Mucosa of descending colon (tissue), 3 donors: ENCODE data around the gene APP. TPM values are rescaled to one million over a fixed set of nuclear protein-coding genes. Genes with fewer than 3 reads are reported as not detected.
A peak's percentile ranks its signal among the peaks of the same experiment; 100 is the strongest.

Experiments used
- ATAC-seq: fragments of 200-7000 bp; cut with Tn5 transposase; one replicate; pipeline ENCODE4 v1.9.1; 2020; ENCODE audit warnings: mild to moderate bottlenecking, moderate library complexity
- DNase-seq, 3 donors: peaks; one replicate each; pipeline ENCODE4 v3.0.0-alpha.2; 2020
- H3K36me3 ChIP-seq: fragments of 200-600 bp; one replicate; pipeline ENCODE4 v1.8.0; 2021; ENCODE audit warnings: low read depth, mild to moderate bottlenecking
- H3K4me1 ChIP-seq: fragments of 200-600 bp; one replicate; pipeline ENCODE4 v1.8.0; 2021; ENCODE audit warnings: low read depth, mild to moderate bottlenecking
- H3K4me3 ChIP-seq: fragments of 200-600 bp; one replicate; pipeline ENCODE4 v1.8.0; 2021; ENCODE audit warnings: mild to moderate bottlenecking
- H3K9me3 ChIP-seq: fragments of 200-600 bp; one replicate; pipeline ENCODE4 v1.8.0; 2021; ENCODE audit warnings: mild to moderate bottlenecking
- CTCF ChIP-seq: fragments of 200-600 bp; IDR thresholded peaks from one replicate; pipeline ENCODE4 v1.8.0; 2022; ENCODE audit warnings: antibody characterized with exemption, mild to moderate bottlenecking
- intact Hi-C, 2 donors: fragments of 100-400 bp; cut with DNase I in 1 of 2; cut with micrococcal nuclease in 1 of 2; formaldehyde crosslinking; loops; one replicate each; pipeline versions ENCODE4 v1.11.0 to v1.11.1; 2022; cut with DNase I, micrococcal nuclease
- total RNA-seq, 3 donors: library from RNA; stranded (reverse); fragmentation: NEBNext Ultra II Directional in 2 of 3; extraction: Animal tissue kit (Norgen Biotek cat#: 25700) in 2 of 3; gene quantifications; one replicate each; pipeline versions ENCODE4 v1.2.1 to v1.2.4, GENCODE V29; 2021 to 2023
- donor health status: DM: no; HTN: no; CAD: no; lungs with moderate emphysema.
- donor health status: DM: no; HTN: no; CAD: no.
- donor health status: DM: no; HTN: yes; CAD: no.

The APP gene
- total RNA-seq, 3 donors from 2014 or later = 573 to 666 (median 579) TPM

- Histone ChIP-seq H3K36me3 (no peaks in the 10 kb centered on the region), H3K9me3 (no peaks in the 10 kb centered on the region), H3K4me1 (peaks cover 3% of the 10 kb centered on the region), H3K4me3 (no peak overlapping the region)
- DNase-seq = no peak
- intact Hi-C loops = no loop called here
- ATAC-seq = no peak
- no peak for TF ChIP-seq CTCF
Measured at GRCh38 chr21:26117324-26117971, 53.1 kb downstream of the APP start.

- Histone ChIP-seq H3K4me1 (peaks cover 3% of the 10 kb centered on the region), H3K9me3 (no peaks in the 10 kb centered on the region), H3K4me3 (no peak overlapping the region), H3K36me3 (no peaks in the 10 kb centered on the region)
- ATAC-seq (no peak), DNase-seq (no peak)
- intact Hi-C loops = no loop called here
- TF ChIP-seq CTCF = no peak
Measured at GRCh38 chr21:26116456-26117011, 54.0 kb downstream of the APP start.

- intact Hi-C loops = no loop called here
Measured at GRCh38 chr21:26115899-26116298, 54.7 kb downstream of the APP start.

GRCh38 chr21:26115305-26115704 lies 55.3 kb downstream of the APP start:
- DNase-seq = peak in 1 of 3 donors; percentile 25
- ATAC-seq = peak; percentile 48
- H3K4me1 ChIP-seq = peaks cover 3% of the 10 kb centered on the region
- no peak overlapping the region for H3K4me3 ChIP-seq
- no peaks in the 10 kb centered on the region for H3K9me3 ChIP-seq
- TF ChIP-seq CTCF = no peak
- intact Hi-C loops = no loop called here
- no peaks in the 10 kb centered on the region for H3K36me3 ChIP-seq

More at GRCh38 chr21:26115899-26116298, 54.7 kb downstream of the APP start:
- ATAC-seq (no peak), DNase-seq (no peak)
- Histone ChIP-seq H3K4me3 (no peak overlapping the region), H3K36me3 (no peaks in the 10 kb centered on the region), H3K9me3 (no peaks in the 10 kb centered on the region), H3K4me1 (peaks cover 3% of the 10 kb centered on the region)
- TF ChIP-seq CTCF = no peak

GRCh38 chr21:26112975-26113374 lies 57.6 kb downstream of the APP start:
- Histone ChIP-seq H3K4me3 (no peak overlapping the region), H3K36me3 (no peaks in the 10 kb centered on the region), H3K4me1 (peaks cover 3% of the 10 kb centered on the region), H3K9me3 (no peaks in the 10 kb centered on the region)
- intact Hi-C loops = no loop called here
- no peak for DNase-seq
- TF ChIP-seq CTCF = no peak
- ATAC-seq = no peak
